Activated CD4-positive, alpha-beta T cell treated with anti-CD3 and anti-CD28 coated beads, Interleukin-2, amount 50 U/mL, for 16 hours (primary cell): ENCODE data around the gene ACYP2.

Experiments
- DNase-seq: peaks from one replicate; pipeline ENCODE4 v3.0.0-alpha.2; 2020

ACYP2 gene

DNA sequence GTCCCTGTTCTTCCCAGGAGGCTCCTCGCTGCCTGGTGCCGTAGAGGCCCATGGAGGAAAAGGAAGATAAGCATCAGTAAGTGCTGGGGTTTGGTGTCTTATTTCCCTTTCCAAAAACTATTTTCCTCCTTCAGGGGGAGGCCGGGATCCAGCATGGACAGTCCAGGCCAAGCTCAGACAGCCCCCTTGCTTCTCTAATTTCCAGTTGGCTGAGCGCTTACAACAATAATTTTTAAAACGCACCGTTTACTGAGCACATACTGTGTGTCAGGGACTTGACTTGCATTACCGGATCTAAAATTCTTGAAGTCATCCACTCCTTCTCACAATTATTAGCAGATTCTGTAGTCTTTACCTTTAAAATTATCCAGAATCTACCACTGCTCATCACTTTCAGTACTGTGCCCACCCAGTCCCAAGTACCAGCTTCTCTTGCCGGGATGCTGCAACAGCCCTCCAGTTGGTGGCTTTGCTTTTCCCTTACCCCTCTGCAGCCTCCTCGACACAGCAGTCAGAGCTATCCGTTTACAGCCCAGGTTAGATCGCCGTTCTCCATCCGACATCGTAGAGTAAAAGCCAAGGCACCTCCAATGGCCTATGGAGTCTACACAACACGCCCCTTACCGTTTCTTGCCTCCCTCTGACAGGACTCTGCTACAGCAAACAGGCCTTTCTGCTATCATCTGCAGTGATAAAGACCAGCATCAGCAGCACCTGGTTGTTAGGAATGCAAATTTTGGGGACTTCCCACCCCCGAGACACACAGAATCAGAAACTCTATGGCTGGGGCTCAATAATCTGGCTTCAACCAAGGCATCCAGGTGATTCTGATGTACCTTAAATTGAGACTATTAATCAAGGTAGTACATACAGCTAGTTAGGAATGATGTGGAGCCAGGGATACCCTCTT lies 215.8 kb downstream of the ACYP2 start:
- no peak for DNase-seq

GRCh38 chr2:54332386-54332785 lies 217.0 kb downstream of the ACYP2 start:
- no peak for DNase-seq

DNA sequence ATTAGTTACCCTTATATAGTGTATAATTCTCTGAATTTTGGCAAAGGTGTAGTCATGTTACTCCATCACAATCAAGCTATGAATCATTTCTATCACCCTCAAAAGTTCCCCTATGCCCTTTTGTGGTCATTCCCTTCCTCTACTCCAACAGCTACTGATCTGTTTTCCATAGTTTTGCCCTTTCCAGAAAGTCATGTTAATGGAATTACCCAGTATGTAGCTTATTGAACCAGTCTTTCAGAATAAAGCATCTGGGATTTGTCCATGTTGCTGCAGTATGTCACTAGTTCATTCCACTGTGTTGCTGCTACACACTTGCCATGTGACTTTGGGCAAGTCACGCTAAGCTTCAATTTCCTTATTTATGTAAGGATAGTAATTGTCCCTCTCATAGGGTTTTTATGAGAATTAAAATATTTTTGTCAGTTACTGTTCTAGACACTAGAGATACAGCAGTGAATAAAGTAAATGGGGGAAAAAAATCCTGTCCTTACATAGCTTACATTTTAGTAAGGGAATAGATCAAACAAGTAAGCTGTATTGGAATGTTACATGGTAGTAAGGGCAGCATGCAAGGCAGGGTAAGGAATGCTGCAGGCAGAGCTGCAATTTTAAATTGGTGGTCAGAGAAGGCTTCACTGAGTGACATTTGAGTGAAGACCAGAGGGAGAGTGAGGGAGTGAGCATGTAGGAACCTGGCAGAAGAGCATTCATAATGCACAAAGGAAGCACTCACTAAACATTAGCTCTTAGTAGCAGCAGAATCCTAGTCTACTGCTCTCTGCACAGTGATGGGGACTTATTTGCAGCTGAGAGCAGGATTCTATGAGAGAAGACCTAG lies 220.9 kb downstream of the ACYP2 start:
- DNase-seq, result no peak

DNA sequence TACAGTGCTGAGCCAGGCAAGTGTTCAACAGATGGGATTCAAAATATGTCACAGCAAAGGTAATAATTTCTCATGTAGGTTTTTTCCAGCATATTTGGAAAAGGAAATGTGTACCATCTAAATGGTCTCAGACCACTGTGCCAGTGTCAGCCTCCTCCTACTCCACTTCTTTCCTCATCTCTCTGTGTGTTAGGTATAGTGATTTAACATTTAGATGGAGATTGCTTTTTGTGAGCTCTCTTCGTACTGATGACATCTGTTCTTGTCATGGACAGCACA lies 221.5 kb downstream of the ACYP2 start:
- DNase-seq, result no peak

DNA sequence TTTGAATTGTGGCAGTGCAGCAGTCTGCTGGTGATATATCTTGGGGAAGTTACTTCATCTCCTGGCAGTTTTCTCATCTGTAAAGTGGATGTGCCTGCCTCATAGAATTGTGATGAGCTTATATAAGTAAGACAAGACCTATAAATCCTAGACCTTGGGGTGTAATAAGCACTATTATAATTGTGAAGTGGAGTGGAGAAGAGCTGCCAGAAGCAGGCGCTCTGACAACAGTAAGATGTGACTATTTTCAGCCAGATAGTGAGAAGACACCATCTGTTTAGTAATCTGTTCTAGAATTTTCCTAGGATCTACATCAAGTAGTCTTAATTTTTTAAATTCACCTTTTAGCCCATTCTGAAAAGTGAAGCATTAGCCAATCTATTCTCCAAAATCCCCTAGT lies 226.2 kb downstream of the ACYP2 start:
- DNase-seq, result no peak

GRCh38 chr2:54342603-54343002 lies 227.2 kb downstream of the ACYP2 start:
- no peak for DNase-seq

DNA sequence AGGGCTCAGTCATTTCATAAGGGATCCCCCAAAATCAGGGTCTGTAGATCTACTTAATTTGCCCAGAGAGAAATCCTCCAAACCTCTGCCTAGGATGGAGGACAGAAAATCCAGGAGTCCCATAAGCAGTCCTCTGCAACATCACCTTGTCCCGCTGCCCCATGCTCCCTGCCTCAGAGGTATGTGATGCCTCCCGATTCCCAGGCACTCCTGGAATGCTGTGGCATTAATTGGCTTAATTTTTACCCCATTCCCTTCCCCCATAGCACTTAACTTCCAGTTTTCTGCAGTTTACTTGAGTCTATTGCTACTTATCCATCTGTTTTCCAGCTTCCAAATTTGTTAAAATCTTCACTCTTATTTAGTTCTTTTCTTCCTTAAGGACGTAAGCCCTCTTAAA lies 232.2 kb downstream of the ACYP2 start:
- no peak for DNase-seq

DNA sequence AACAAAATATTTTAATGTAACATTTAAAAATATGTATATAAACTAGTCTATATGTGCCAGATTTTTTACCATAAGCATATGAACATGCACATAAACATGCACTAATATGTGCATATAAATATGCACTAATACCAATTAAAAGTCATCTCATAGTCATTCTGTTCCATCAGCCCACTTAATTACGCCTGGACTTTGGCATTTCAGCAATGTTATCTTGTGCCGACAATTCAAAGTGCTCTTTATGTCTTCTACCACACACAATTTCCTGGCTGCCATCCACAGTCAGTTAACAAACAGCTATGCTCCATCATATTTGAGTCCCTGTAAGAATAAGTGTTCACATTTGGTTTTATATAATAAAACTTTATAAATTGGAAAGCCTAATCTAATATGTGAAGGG lies 233.2 kb downstream of the ACYP2 start:
- no peak for DNase-seq

GRCh38 chr2:54350426-54350825 lies 235.0 kb downstream of the ACYP2 start:
- no peak for DNase-seq

DNA sequence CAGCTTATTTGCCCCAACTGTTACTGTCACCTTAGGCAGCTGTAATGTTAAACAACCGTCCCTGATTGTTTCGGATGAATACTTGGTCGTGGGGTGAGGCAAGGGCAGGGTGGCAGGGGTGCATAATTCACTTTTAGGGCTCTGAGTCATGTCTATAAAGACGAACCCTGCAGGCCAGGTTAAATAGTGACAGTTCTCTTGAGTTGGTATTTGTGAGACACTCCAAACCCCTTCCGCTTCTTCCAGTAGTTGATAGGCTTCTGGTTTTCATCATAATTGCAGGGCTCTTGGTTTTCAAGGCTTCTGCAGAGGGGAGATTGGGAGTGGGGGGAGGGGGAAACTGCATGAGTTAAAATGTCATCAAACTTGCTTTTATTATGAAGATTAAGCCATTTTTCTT lies 237.8 kb downstream of the ACYP2 start:
- DNase-seq, result no peak
